Fibroblast of lung (primary cell): ENCODE data around the gene BTF3. TPM values are rescaled to one million over a fixed set of nuclear protein-coding genes. Genes with fewer than 3 reads are reported as not detected.

ENCODE experiments used
- DNase-seq, 2 donors: peaks; one replicate each; pipeline versions ENCODE4 v3.0.0 to v3.0.0-alpha.2; 2010; ENCODE audit warnings: low read depth in 2 of 2
- H2AFZ ChIP-seq: 2 replicates; pipeline ENCODE4 v1.5.1; 2012; ENCODE audit warnings: low read length, control low read depth, inconsistent platforms
- H3K27ac ChIP-seq: 2 replicates; pipeline ENCODE4 v1.5.1; 2011; ENCODE audit warnings: low read length, control low read depth; ENCODE audit not compliant: insufficient read depth
- H3K27me3 ChIP-seq: 2 replicates; pipeline ENCODE4 v1.5.1; 2011; ENCODE audit warnings: mild to moderate bottlenecking, low read length; ENCODE audit not compliant: control insufficient read depth, insufficient read depth
- H3K36me3 ChIP-seq: 2 replicates; pipeline ENCODE4 v1.5.1; 2011; ENCODE audit warnings: low read length; ENCODE audit not compliant: control insufficient read depth, insufficient read depth
- H3K4me1 ChIP-seq: 2 replicates; pipeline ENCODE4 v1.5.1; 2011; ENCODE audit warnings: low read length; ENCODE audit not compliant: control insufficient read depth, insufficient read depth; ENCODE audit errors: extremely low read depth
- H3K4me2 ChIP-seq: 2 replicates; pipeline ENCODE4 v1.5.1; 2011; ENCODE audit warnings: low read length, control low read depth; ENCODE audit not compliant: insufficient read depth; ENCODE audit errors: extremely low read depth
- H3K4me3 ChIP-seq, 4 experiments: fragments of 200-600 bp in 1 of 4; sonication (generic) in 1 of 4; replicated peaks in 1 of 4; 2 replicates each; pipeline ENCODE4 v1.5.1; 2011 to 2016; ENCODE audit warnings: low read length in 4 of 4, low read depth in 3 of 4, mild to moderate bottlenecking in 3 of 4, control low read depth in 2 of 4, inconsistent platforms in 1 of 4, mixed read lengths in 1 of 4; ENCODE audit not compliant: insufficient read depth in 1 of 4; ENCODE audit errors: control extremely low read depth in 1 of 4
- H3K79me2 ChIP-seq: 2 replicates; pipeline ENCODE4 v1.5.1; 2012; ENCODE audit warnings: mild to moderate bottlenecking, low read length, inconsistent platforms; ENCODE audit not compliant: control insufficient read depth, insufficient read depth
- H3K9ac ChIP-seq: 2 replicates; pipeline ENCODE4 v1.5.1; 2011; ENCODE audit warnings: mild to moderate bottlenecking, low read length, control low read depth; ENCODE audit not compliant: insufficient read depth
- H3K9me3 ChIP-seq: 2 replicates; pipeline ENCODE4 v1.5.1; 2012; ENCODE audit warnings: low read depth, low read length; ENCODE audit not compliant: control insufficient read depth, insufficient read depth
- H4K20me1 ChIP-seq: 2 replicates; pipeline ENCODE4 v1.5.1; 2011; ENCODE audit warnings: low read length; ENCODE audit not compliant: control insufficient read depth, insufficient read depth; ENCODE audit errors: extremely low read depth
- CTCF ChIP-seq, 2 donors: IDR thresholded peaks in 1 of 2; conservative IDR thresholded peaks in 1 of 2; 1 replicate in 1 of 2; 2 replicates in 1 of 2; pipeline ENCODE4 v1.5.1; 2011 to 2012; ENCODE audit warnings: low read length in 2 of 2, control low read depth in 1 of 2, inconsistent platforms in 1 of 2, low read depth in 1 of 2, mild to moderate bottlenecking in 1 of 2
- EZH2 ChIP-seq: IDR thresholded peaks from 2 replicates; pipeline ENCODE4 v1.5.1; 2012; ENCODE audit warnings: low read length, control low read depth, mild to moderate bottlenecking; ENCODE audit errors: missing control alignments
- polyA plus RNA-seq, 2 donors: library from polyadenylated mRNA; depleted of rRNA in 1 of 2; stranded (reverse) in 1 of 2; unstranded in 1 of 2; fragments of >200 nt; gene quantifications; 2 replicates each; pipeline ENCODE4 v1.2.1, GENCODE V29; 2011 to 2012; ENCODE audit warnings: missing spikeins in 1 of 2
- total RNA-seq: library from RNA; depleted of rRNA; stranded (reverse); fragments of >200 nt; gene quantifications from 2 replicates; pipeline ENCODE4 v1.2.1, GENCODE V29; 2014

BTF3 gene
- total and polyA plus RNA-seq, 2 donors (not counting 1 experiment from before 2014, with no cell fraction given): 207 to 647 TPM

DNA sequence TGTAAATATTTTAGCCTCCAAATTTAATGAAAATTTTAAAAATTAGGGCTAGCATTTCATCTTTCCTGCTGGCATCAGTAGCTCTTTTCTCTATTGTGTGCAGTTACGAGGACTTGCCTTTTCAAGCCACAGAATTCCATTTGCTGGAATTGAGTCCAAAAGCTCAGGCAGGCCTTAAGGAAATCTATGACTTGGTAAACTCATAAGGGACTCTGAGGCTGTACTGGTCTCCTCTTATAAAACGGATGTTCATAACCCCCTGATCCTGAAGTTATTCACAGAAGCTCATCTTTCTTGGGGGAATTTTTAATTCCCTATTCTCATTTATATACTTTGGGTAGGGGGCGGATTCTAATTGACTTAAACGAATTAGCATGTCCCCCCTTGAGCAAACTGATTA is 43.8 kb downstream of the BTF3 start:
- no peak overlapping the region for H3K9ac ChIP-seq
- peaks cover 5% of the 10 kb centered on the region for H3K4me1 ChIP-seq
- H3K4me3 ChIP-seq: no peak overlapping the region
- H3K27ac ChIP-seq: no peak overlapping the region
- H3K79me2 ChIP-seq: no peaks in the 10 kb centered on the region
- no peak overlapping the region for H3K4me2 ChIP-seq
- H2AFZ ChIP-seq: no peak overlapping the region
- TF ChIP-seq CTCF (conservative IDR thresholded peaks at IDR 0.05 in 1 of 2, IDR thresholded peaks at IDR 0.05 in 1 of 2; ENCODE audit: low read depth in 1 of 2, low read length in 2 of 2) (no peak), EZH2 (no peak)
- no peaks in the 10 kb centered on the region for H4K20me1 ChIP-seq
- DNase-seq: peak; percentile 54 to 82
- no peaks in the 10 kb centered on the region for H3K9me3 ChIP-seq
- H3K27me3 ChIP-seq: no peaks in the 10 kb centered on the region
- no peaks in the 10 kb centered on the region for H3K36me3 ChIP-seq

- Histone ChIP-seq H2AFZ (no peak overlapping the region), H3K9me3 (no peaks in the 10 kb centered on the region)
Measured at GRCh38 chr5:73544429-73545402, 46.5 kb downstream of the BTF3 start.

More at GRCh38 chr5:73544429-73545402, 46.5 kb downstream of the BTF3 start:
- Histone ChIP-seq H3K79me2 (no peaks in the 10 kb centered on the region), H3K9ac (no peak overlapping the region), H4K20me1 (no peaks in the 10 kb centered on the region), H3K36me3 (no peaks in the 10 kb centered on the region), H3K4me3 (no peak overlapping the region), H3K4me2 (no peak overlapping the region), H3K27ac (no peak overlapping the region), H3K27me3 (no peaks in the 10 kb centered on the region), H3K4me1 (peaks cover 5% of the 10 kb centered on the region)
- no peak for DNase-seq
- TF ChIP-seq EZH2 (no peak), CTCF (conservative IDR thresholded peaks at IDR 0.05 in 1 of 2, IDR thresholded peaks at IDR 0.05 in 1 of 2; ENCODE audit: low read depth in 1 of 2, low read length in 2 of 2) (no peak)
